H1 (cell line): ENCODE data around the gene CTLA4. TPM values are rescaled to one million over a fixed set of nuclear protein-coding genes. Genes with fewer than 3 reads are reported as not detected.

Experiments used
- CTCF ChIA-PET: fragments of 300-600 bp; sonication (Branson Sonifier 250); formaldehyde crosslinking; loops from one replicate; lab custom pipeline; 2021; ENCODE audit not compliant: partially characterized antibody; lab: Charles Lee
- POLR2A ChIA-PET: fragments of 300-600 bp; sonication (Branson Sonifier 250); formaldehyde crosslinking; loops from one replicate; lab custom pipeline; 2021; ENCODE audit warnings: inconsistent platforms; ENCODE audit not compliant: partially characterized antibody; lab: Charles Lee
- DNase-seq, 2 experiments: peaks; one replicate each; pipeline versions ENCODE4 v3.0.0 to v3.0.0-alpha.2; 2010 to 2022; ENCODE audit warnings: low spot score in 2 of 2, low read depth in 1 of 2, mixed read lengths in 1 of 2
- FAIRE-seq: peaks from 2 replicates; lab custom pipeline; 2011; peaks lifted over from hg19 to GRCh38; lab: Jason Lieb, UNC
- H2AFZ ChIP-seq: 2 replicates; pipeline ENCODE4 v1.8.1; 2012; ENCODE audit warnings: low read length, inconsistent platforms
- H2AK5ac ChIP-seq: 2 replicates; pipeline ENCODE4 v1.6.1; 2013; ENCODE audit warnings: low read depth, low read length
- H2BK120ac ChIP-seq: replicated peaks from 2 replicates; pipeline ENCODE3; 2013; ENCODE audit warnings: low read depth, low read length, inconsistent platforms
- H2BK12ac ChIP-seq: 2 replicates; pipeline ENCODE4 v1.6.1; 2013; ENCODE audit warnings: low read depth, low read length
- H2BK15ac ChIP-seq: 2 replicates; pipeline ENCODE4 v1.6.1; 2013; ENCODE audit warnings: low read length
- H2BK20ac ChIP-seq: 2 replicates; pipeline ENCODE4 v1.6.1; 2013; ENCODE audit warnings: low read length
- H2BK5ac ChIP-seq: 2 replicates; pipeline ENCODE4 v1.6.1; 2013; ENCODE audit warnings: low read depth, low read length
- H3K14ac ChIP-seq: 2 replicates; pipeline ENCODE4 v1.6.1; 2013; ENCODE audit warnings: inconsistent platforms; ENCODE audit not compliant: insufficient read length
- H3K18ac ChIP-seq: 2 replicates; pipeline ENCODE4 v1.6.1; 2013; ENCODE audit warnings: low read length; ENCODE audit errors: extremely low read depth
- H3K23ac ChIP-seq: 2 replicates; pipeline ENCODE4 v1.6.1; 2013; ENCODE audit warnings: inconsistent platforms; ENCODE audit not compliant: insufficient read length
- H3K23me2 ChIP-seq: 2 replicates; pipeline ENCODE4 v1.6.1; 2013; ENCODE audit warnings: low read depth, low read length
- H3K27ac ChIP-seq: 2 replicates; pipeline ENCODE4 v1.6.1; 2011; ENCODE audit warnings: low read depth, low read length, inconsistent platforms
- H3K27me3 ChIP-seq, 4 experiments: replicated peaks in 1 of 4; 1 replicate in 1 of 4; 2 replicates in 3 of 4; pipeline versions ENCODE4 v1.6.1 to v1.8.1; 2011 to 2013; ENCODE audit warnings: low read length in 3 of 4, mild to moderate bottlenecking in 3 of 4, inconsistent platforms in 2 of 4, mixed read lengths in 2 of 4, moderate library complexity in 1 of 4; ENCODE audit not compliant: control insufficient read depth in 3 of 4, insufficient read depth in 3 of 4; ENCODE audit errors: extremely low read depth in 1 of 4
- H3K36me3 ChIP-seq, 4 experiments: 2 replicates each; pipeline versions ENCODE4 v1.6.1 to v1.8.1; 2011 to 2013; ENCODE audit warnings: mild to moderate bottlenecking in 4 of 4, low read length in 3 of 4, moderate library complexity in 2 of 4, control low read depth in 1 of 4, inconsistent platforms in 1 of 4; ENCODE audit not compliant: insufficient read depth in 4 of 4, control insufficient read depth in 2 of 4
- H3K4ac ChIP-seq: replicated peaks from 2 replicates; pipeline ENCODE3; 2013; ENCODE audit warnings: low read length, low read depth, mixed read lengths, inconsistent platforms; ENCODE audit not compliant: insufficient read length
- H3K4me1 ChIP-seq, 4 experiments: replicated peaks in 1 of 4; 1 replicate in 1 of 4; 2 replicates in 3 of 4; pipeline versions ENCODE4 v1.6.1 to v1.8.1; 2011 to 2013; ENCODE audit warnings: low read length in 3 of 4, inconsistent platforms in 2 of 4, mixed read lengths in 1 of 4; ENCODE audit not compliant: insufficient read depth in 4 of 4, control insufficient read depth in 3 of 4
- H3K4me2 ChIP-seq, 2 experiments: 2 replicates each; pipeline versions ENCODE4 v1.6.1 to v1.8.1; 2011 to 2013; ENCODE audit warnings: low read depth in 2 of 2, low read length in 2 of 2, control low read depth in 1 of 2, inconsistent platforms in 1 of 2, mild to moderate bottlenecking in 1 of 2; ENCODE audit not compliant: insufficient read depth in 1 of 2
- H3K4me3 ChIP-seq, 4 experiments: fragments of 200-600, 300-600 bp in 1 of 4; sonication (generic), shearing (Covaris generic), sonication (Bioruptor Twin) in 1 of 4; 2 replicates each; pipeline versions ENCODE4 v1.5.1 to v1.8.1; 2011 to 2016; ENCODE audit warnings: low read length in 4 of 4, low read depth in 3 of 4, control low read depth in 2 of 4, inconsistent platforms in 2 of 4, mild to moderate bottlenecking in 2 of 4, mixed read lengths in 1 of 4, moderate library complexity in 1 of 4; ENCODE audit not compliant: insufficient read depth in 2 of 4; ENCODE audit errors: extremely low read depth in 1 of 4
- H3K56ac ChIP-seq: replicated peaks from 2 replicates; pipeline ENCODE3; 2013; ENCODE audit warnings: low read depth, mild to moderate bottlenecking, mixed read lengths, low read length, inconsistent platforms; ENCODE audit not compliant: insufficient read length
- H3K79me1 ChIP-seq: 2 replicates; pipeline ENCODE4 v1.6.1; 2013; ENCODE audit warnings: low read depth, low read length, control low read depth
- H3K79me2 ChIP-seq, 2 experiments: 2 replicates each; pipeline versions ENCODE4 v1.6.1 to v1.8.1; 2012 to 2013; ENCODE audit warnings: low read length in 2 of 2, mild to moderate bottlenecking in 2 of 2, inconsistent platforms in 1 of 2; ENCODE audit not compliant: insufficient read depth in 2 of 2, control insufficient read depth in 1 of 2
- H3K9ac ChIP-seq, 4 experiments: replicated peaks in 1 of 4; 1 replicate in 1 of 4; 2 replicates in 3 of 4; pipeline versions ENCODE4 v1.6.1 to v1.8.1; 2011 to 2013; ENCODE audit warnings: low read depth in 3 of 4, low read length in 3 of 4, control low read depth in 2 of 4, mild to moderate bottlenecking in 2 of 4, moderate library complexity in 2 of 4, inconsistent platforms in 1 of 4; ENCODE audit errors: extremely low read depth in 1 of 4
- H3K9me3 ChIP-seq, 2 experiments: 2 replicates each; pipeline versions ENCODE4 v1.6.1 to v1.8.1; 2012 to 2013; ENCODE audit warnings: mild to moderate bottlenecking in 2 of 2, moderate library complexity in 2 of 2, control low read depth in 1 of 2, inconsistent platforms in 1 of 2, low read depth in 1 of 2, low read length in 1 of 2, mixed read lengths in 1 of 2; ENCODE audit not compliant: insufficient read depth in 2 of 2
- H4K20me1 ChIP-seq, 2 experiments: replicated peaks in 1 of 2; 2 replicates each; pipeline versions ENCODE3 to v1.8.1; 2011 to 2013; ENCODE audit warnings: inconsistent platforms in 2 of 2, low read length in 2 of 2, mild to moderate bottlenecking in 1 of 2; ENCODE audit not compliant: insufficient read depth in 2 of 2, control insufficient read depth in 1 of 2
- H4K5ac ChIP-seq: 2 replicates; pipeline ENCODE4 v1.6.1; 2013; ENCODE audit warnings: low read length, low read depth, mixed read lengths, inconsistent platforms; ENCODE audit not compliant: insufficient read length
- H4K8ac ChIP-seq: 2 replicates; pipeline ENCODE4 v1.8.0; 2013; ENCODE audit warnings: mild to moderate bottlenecking, moderate library complexity, low read length, inconsistent platforms; ENCODE audit not compliant: insufficient read depth; ENCODE audit errors: extremely low read depth
- H4K91ac ChIP-seq: replicated peaks from 2 replicates; pipeline ENCODE3; 2013; ENCODE audit warnings: low read length, mixed read lengths, inconsistent platforms; ENCODE audit not compliant: insufficient read length
- CHD1 ChIP-seq: IDR thresholded peaks from 2 replicates; pipeline ENCODE4 v1.6.1; 2012; ENCODE audit warnings: low read depth, low read length, improper control_type of control experiment
- RAD21 ChIP-seq, 2 experiments: IDR thresholded peaks in 1 of 2; conservative IDR thresholded peaks in 1 of 2; 2 replicates each; pipeline ENCODE4 v1.6.1; 2011; ENCODE audit warnings: low read depth in 2 of 2, low read length in 2 of 2, improper control_type of control experiment in 1 of 2, inconsistent platforms in 1 of 2, mild to moderate bottlenecking in 1 of 2, moderate library complexity in 1 of 2
- SP1 ChIP-seq: IDR thresholded peaks from 2 replicates; pipeline ENCODE4 v1.6.1; 2011; ENCODE audit warnings: low read depth, low read length
- TEAD4 ChIP-seq: IDR thresholded peaks from 2 replicates; pipeline ENCODE4 v1.6.1; 2012; ENCODE audit warnings: low read depth, low read length, inconsistent platforms, mixed read lengths
- ZNF274 ChIP-seq: IDR thresholded peaks from 2 replicates; pipeline ENCODE4 v1.7.0; 2012; ENCODE audit warnings: low read length, borderline replicate concordance; ENCODE audit errors: extremely low read depth
- WGBS, 2 experiments: shearing (Covaris generic) in 1 of 2; methylation state at CpG; one replicate each; pipeline versions ENCODE4 v1.1.6 to v1.1.7; 2013 to 2015; ENCODE audit warnings: low lambda C conversion rate in 2 of 2, mixed read lengths in 2 of 2, inconsistent platforms in 1 of 2, low coverage in 1 of 2, missing lambda C conversion rate in 1 of 2; ENCODE audit not compliant: insufficient replicate concordance in 2 of 2, insufficient coverage in 1 of 2, insufficient read length in 1 of 2; ENCODE audit errors: extremely low coverage in 1 of 2, missing lambda C conversion rate in 1 of 2; 5-methylcytosine and 5-hydroxymethylcytosine counted together
- polyA plus RNA-seq, 7 experiments: library from polyadenylated mRNA; depleted of rRNA in 3 of 7; stranded (reverse) in 5 of 7; unstranded in 2 of 7; fragments of >200 nt in 5 of 7; fragments of 200-250 nt in 2 of 7; gene quantifications; 1 replicate in 5 of 7; 2 replicates in 1 of 7; 4 replicates in 1 of 7; pipeline versions ENCODE4 v1.2.1 to v1.2.3, GENCODE V29; 2011 to 2013; ENCODE audit warnings: missing spikeins in 2 of 7, mixed read lengths in 2 of 7
- total RNA-seq: library from RNA; stranded (reverse); fragmentation: NEBNext Ultra II Directional; extraction: Animal tissue kit (Norgen Biotek cat#: 25700); gene quantifications from 2 replicates; pipeline ENCODE4 v1.2.1, GENCODE V29; 2021

Gene CTLA4
- total and polyA plus RNA-seq, 2 of the 8 experiments (the other 6 are each of a cell fraction or from before 2014, with no cell fraction given) = not detected

DNA sequence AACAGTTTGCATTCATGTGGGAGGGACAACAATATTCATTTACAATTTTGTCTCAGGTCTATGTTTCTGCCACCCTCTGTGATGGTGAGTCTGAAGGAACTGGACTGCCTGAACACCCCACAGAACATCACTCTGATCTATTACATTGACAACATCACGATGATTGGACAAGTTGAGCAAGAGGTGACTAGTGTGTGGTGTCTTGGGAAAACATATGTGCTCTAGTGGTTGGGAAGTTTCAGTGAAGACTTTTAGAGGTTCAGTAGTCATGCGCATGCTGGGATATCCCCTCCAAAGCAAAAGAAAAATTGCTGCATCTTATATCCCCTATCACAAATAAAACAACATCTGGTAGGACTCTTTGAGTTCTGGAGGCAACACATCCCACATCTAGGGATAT, 18.6 kb upstream of the CTLA4 start:
- ChIA-PET POLR2A (no interaction called here), CTCF (no interaction called here)
- no peak overlapping the region for H3K23ac ChIP-seq
- no peak overlapping the region for H2AK5ac ChIP-seq
- no peak overlapping the region for H2BK12ac ChIP-seq
- no peaks in the 10 kb centered on the region for H3K79me1 ChIP-seq
- no peak overlapping the region for H2BK120ac ChIP-seq
- no peaks in the 10 kb centered on the region for H3K36me3 ChIP-seq
- WGBS, 2 experiments = 80% methylated on average over 2 of the region's 2 CpGs; no CpG with 5 or more reads in 1 of the 2 experiments
- no peak overlapping the region for H2AFZ ChIP-seq
- no peaks in the 10 kb centered on the region for H3K23me2 ChIP-seq
- H3K18ac ChIP-seq = no peak overlapping the region
- H4K8ac ChIP-seq = no peak overlapping the region
- no peak overlapping the region for H3K27ac ChIP-seq
- H3K4me2 ChIP-seq = no peak overlapping the region
- H3K14ac ChIP-seq = no peak overlapping the region
- no peak overlapping the region for H3K4ac ChIP-seq
- H4K20me1 ChIP-seq = no peaks in the 10 kb centered on the region
- H2BK5ac ChIP-seq = no peak overlapping the region
- H2BK15ac ChIP-seq = no peak overlapping the region
- no peak overlapping the region for H3K4me3 ChIP-seq
- no peaks in the 10 kb centered on the region for H3K9me3 ChIP-seq
- DNase-seq (no peak), FAIRE-seq (no peak)
- H4K91ac ChIP-seq = no peak overlapping the region
- H3K56ac ChIP-seq = no peak overlapping the region
- H3K9ac ChIP-seq = no peak overlapping the region
- no peak overlapping the region for H4K5ac ChIP-seq
- H2BK20ac ChIP-seq = no peak overlapping the region
- H3K79me2 ChIP-seq = no peaks in the 10 kb centered on the region
- no peaks in the 10 kb centered on the region for H3K4me1 ChIP-seq
- no peaks in the 10 kb centered on the region for H3K27me3 ChIP-seq
- TF ChIP-seq SP1 = no peak
- TF ChIP-seq ZNF274 = no peak
- no peak for TF ChIP-seq CHD1
- TF ChIP-seq TEAD4 = no peak
- no peak for TF ChIP-seq RAD21 (IDR thresholded peaks at IDR 0.05 in 1 of 2, conservative IDR thresholded peaks at IDR 0.05 in 1 of 2; ENCODE audit: low read depth in 2 of 2, low read length in 2 of 2)
